ENCODE measurements around the gene PEX11B.

- TF ChIP-seq CTCF (IDR thresholded peaks at IDR 0.05) (no peak), POLR2A (IDR thresholded peaks at IDR 0.05) (no peak)
Measured at GRCh38 chr1:145886816-145887215, 31.7 kb downstream of the PEX11B start.

Measured in Peyer's patch (tissue), 4 donors.